Heart left ventricle (tissue), 13 donors: ENCODE data around the gene TMEM37.

Source experiments
- CTCF ChIP-seq, 12 donors: fragments of 200-600 bp; sonication (generic) in 4 of 12; IDR thresholded peaks; one replicate each; pipeline versions ENCODE4 v1.5.0 to v1.8.0; 2018 to 2022; ENCODE audit warnings: antibody characterized with exemption in 12 of 12, mild to moderate bottlenecking in 5 of 12
- POLR2A ChIP-seq, 2 donors: fragments of 450-650 bp; IDR thresholded peaks; one replicate each; pipeline ENCODE4 v1.6.1; 2017; ENCODE audit warnings: antibody characterized with exemption in 2 of 2, mild to moderate bottlenecking in 2 of 2, moderate library complexity in 2 of 2
- donor health status: ischemic (EF 13 %, LVEDD 7.1; RV severe dilation, severe dysfunction).
- donor health status: DM: no; HTN: yes; CAD: no.
- donor health status: DM: no; HTN: no; CAD: no.
- donor health status: ischemic (EF 25% LVEDD 6.9; RV normal size, moderate dysfunction).
- donor health status: ischemic (EF 25% LVEDD 5.7; RV mildly dilated, moderate dysfunction).
- donor health status: ischemic (EF 35%, LVEDD 5.7; RV mildly dilated, moderate dysfunction).
- donor health status: nonischemic (EF 11% LVEDD 7.7; RV severe dilation, severe dysfunction).
- donor health status: DM: yes; HTN: yes; CAD: no.
- donor health status: PGD.
- donor health status: ischemic (EF 29% LVEDD 5.4; RV normal size, mild dysfunction).
- donor health status: nonischemic (EF 23%, LVEDD 6.1; RV moderate dilation, normal function).

DNA sequence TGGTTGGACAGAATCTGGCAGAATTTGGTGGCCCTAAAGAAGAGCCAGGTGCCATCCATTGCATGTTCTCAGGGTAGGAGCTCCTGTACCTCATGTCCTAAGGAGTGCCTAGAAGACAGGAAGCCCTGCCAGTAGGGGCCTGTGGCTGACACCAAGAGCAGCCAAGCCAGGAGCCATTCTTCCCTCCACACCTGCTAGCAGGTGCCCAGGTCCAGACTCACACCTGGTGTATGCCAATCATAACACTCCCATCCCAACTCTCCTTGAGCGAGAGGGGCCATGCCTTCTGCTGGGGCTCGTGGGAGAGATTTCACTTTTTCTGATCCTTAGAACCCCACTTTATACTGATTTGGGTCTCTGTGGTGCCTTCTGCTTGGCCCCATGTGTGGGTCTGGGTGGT is 26.5 kb upstream of the TMEM37 start:
- TF ChIP-seq POLR2A (IDR thresholded peaks at IDR 0.05) (no peak), CTCF (IDR thresholded peaks at IDR 0.05) (no peak)
